ENCODE results near the gene PLEKHG5.
"Not testable (repeated sequence)": the region's sequence is repeated elsewhere in the genome, so short reads cannot be mapped to it uniquely, and the experiment has no call there.

Gene PLEKHG5

DNA sequence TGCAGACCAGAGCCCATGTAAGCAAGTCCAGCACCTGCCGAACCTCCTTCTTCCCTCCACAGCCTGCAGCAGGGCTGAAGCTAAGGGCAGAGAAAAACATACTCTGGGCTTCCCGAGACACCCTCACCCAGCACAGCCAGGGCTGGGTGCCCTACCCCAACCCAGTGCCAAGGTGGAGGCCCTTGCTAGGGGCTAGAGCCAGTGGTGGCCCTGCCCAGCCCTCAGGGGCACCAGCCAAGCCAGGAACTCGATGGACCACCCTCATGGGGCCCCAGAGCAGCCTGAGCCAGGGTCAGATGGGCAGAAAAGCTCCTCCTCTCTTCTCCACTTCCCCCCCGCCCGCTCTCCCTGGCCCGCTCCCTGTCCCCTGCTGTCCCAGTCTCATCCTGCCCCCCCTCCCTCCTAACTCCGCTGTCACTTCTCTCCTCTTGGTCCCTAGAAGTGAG, 41.4 kb downstream of the PLEKHG5 start:
- ChIA-PET CTCF (interaction anchor here (0.8 to 5.4 kb wide), 5 partner anchors 11 to 40 kb away, joined by 3 to 38 read pairs (median 4); partner anchors contain the start of gene PLEKHG5), POLR2A (no interaction called here)
- TF ChIP-seq CTCF (IDR thresholded peaks at IDR 0.05; ENCODE audit: insufficient read depth, low read length, missing control alignments), result no peak
- DNase-seq (ENCODE audit: low read depth, low spot score), result no peak
- H3K4me3 ChIP-seq (ENCODE audit: low read depth, low read length), result no peak overlapping the region

DNA sequence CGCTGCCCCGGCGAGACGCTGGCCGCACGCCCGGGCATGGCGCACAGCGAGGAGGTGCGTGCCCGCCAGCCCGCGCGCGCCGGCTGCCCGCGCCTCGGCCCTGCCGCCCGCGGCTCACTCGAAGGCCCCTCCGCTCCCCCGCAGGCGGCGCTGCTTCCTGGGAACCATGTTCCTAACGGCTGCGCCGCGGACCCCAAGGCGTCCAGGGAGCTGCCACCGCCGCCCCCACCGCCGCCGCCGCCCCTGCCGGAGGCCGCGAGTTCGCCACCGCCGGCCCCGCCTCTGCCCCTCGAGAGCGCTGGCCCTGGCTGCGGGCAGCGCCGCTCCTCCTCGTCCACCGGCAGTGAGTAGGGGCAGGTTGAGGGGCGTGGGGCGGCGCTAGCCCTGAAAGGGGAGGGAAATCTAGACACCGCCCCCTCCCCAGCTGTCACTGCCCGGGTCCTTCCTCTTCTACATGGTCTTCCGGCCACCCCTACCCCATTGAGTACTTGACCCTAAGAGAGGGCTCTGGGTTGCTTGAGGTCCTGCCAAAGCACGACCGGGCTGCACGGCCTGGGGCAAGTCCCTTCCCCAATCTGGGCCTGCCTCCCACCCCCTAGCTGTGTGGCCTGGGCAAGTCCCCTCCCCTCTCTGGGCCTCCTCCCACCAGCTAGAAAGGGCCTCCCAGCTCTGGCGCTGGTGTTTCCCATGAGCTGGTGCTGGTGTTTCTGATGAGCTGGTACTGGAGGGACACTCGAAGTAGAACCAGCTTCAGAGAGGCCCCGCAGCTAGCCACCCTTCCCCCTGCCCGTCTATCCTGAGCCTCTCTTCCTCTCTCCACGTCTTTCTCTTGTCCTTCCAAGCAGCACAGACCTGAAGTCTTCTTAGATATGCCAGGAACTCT, 42.5 kb downstream of the PLEKHG5 start:
- ChIA-PET CTCF (interaction anchor here (0.8 to 5.4 kb wide), 8 partner anchors 10 to 86 kb away, joined by 3 to 38 read pairs (median 4); partner anchors contain the start of gene PLEKHG5), POLR2A (no interaction called here)
- DNase-seq (ENCODE audit: low read depth, low spot score), result no peak
- TF ChIP-seq CTCF (IDR thresholded peaks at IDR 0.05; ENCODE audit: insufficient read depth, low read length, missing control alignments), result peak; percentile 30
- no peak overlapping the region for H3K4me3 ChIP-seq (ENCODE audit: low read depth, low read length)

- DNase-seq (ENCODE audit: low read depth, low spot score), result no peak
- ChIA-PET CTCF (interaction anchor here (0.8 to 5.4 kb wide), 4 partner anchors 9 to 86 kb away, joined by 3 to 38 read pairs (median 8); partner anchors contain the start of gene PLEKHG5), POLR2A (no interaction called here)
- H3K4me3 ChIP-seq (ENCODE audit: low read depth, low read length), result no peak overlapping the region
- TF ChIP-seq CTCF (IDR thresholded peaks at IDR 0.05; ENCODE audit: insufficient read depth, low read length, missing control alignments), result no peak
These were observed 43.4 kb downstream of the PLEKHG5 start for GRCh38 chr1:6447818-6448748.

DNA sequence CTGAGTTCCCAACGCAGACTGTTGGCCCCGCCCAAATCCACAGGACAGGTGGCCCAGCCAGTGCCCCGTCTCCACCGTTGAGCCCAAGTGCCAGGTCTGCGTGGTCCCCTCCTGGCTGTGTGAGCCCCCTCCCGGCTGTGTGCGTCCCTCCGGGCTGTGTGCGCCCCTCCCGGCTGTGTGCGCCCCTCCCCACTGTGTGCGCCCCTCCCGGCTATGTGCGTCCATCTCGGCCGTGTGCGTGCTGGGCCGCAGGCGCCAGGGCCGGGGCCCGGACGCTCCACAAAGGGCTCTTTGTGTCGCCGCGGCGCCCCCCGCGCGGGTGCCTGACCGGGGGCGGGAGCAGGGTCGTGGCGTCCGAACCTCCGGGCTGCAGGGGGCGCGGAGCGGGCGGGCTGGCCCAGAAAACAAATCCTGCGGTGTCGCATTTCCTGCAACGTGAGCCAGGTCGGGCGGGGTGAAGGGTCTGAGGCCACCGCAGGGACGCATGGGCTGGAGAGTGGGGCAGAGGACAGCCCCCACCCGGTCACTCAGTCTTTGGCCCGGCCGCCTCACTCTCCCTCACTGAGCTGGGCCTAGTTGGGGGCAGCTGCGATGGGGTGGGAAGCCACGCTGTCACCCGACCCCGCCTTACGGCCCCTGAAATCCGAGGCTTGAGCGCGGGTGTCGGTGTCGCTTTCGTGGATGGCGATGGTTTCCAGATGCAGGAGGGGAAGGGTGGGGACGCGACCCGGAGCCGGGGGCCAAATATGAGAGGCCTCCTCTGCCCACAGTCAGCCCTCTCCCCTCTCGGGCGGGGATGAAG, 44.2 kb downstream of the PLEKHG5 start:
- DNase-seq (ENCODE audit: low read depth, low spot score), result no peak
- H3K4me3 ChIP-seq (ENCODE audit: low read depth, low read length), result no peak overlapping the region
- CTCF ChIA-PET, result interaction anchor here (1.1 to 5.4 kb wide), 3 partner anchors 8 to 43 kb away, joined by 4 to 38 read pairs (median 13); partner anchors contain the start of gene PLEKHG5
- POLR2A ChIA-PET, result no interaction called here
- TF ChIP-seq CTCF (IDR thresholded peaks at IDR 0.05; ENCODE audit: insufficient read depth, low read length, missing control alignments), result no peak

GRCh38 chr1:6446665-6447015, 44.8 kb downstream of the PLEKHG5 start:
- no peak for DNase-seq (ENCODE audit: low read depth, low spot score)
- ChIA-PET POLR2A (no interaction called here), CTCF (interaction anchor here (1.0 to 1.4 kb wide), 4 partner anchors 9 to 200 kb away, joined by 3 to 5 read pairs (median 4); no protein-coding TSS in a partner anchor)
- H3K4me3 ChIP-seq (ENCODE audit: low read depth, low read length), result no peak overlapping the region
- TF ChIP-seq CTCF (IDR thresholded peaks at IDR 0.05; ENCODE audit: insufficient read depth, low read length, missing control alignments), result no peak

- POLR2A ChIA-PET; DNase-seq (ENCODE audit: low read depth, low spot score); H3K4me3 ChIP-seq (ENCODE audit: low read depth, low read length): not testable (repeated sequence)
- CTCF ChIA-PET, result interaction anchor here (1.0 to 1.4 kb wide), 5 partner anchors 11 to 199 kb away, joined by 3 to 5 read pairs (median 3); no protein-coding TSS in a partner anchor
These were observed 45.5 kb downstream of the PLEKHG5 start for GRCh38 chr1:6445929-6446328.
